ENCODE measurements around the gene NINJ2. TPM values are rescaled to one million over a fixed set of nuclear protein-coding genes. Genes with fewer than 3 reads are reported as not detected.
A peak's percentile ranks its signal among the peaks of the same experiment; 100 is the strongest.

The NINJ2 gene
- total RNA-seq, 2 experiments from 2014 or later: 13.1 to 13.5 TPM

- CTCF ChIA-PET: interaction anchor here (0.7 kb wide), 1 partner anchor 119 kb away, joined by 4 read pairs; no protein-coding TSS in a partner anchor
- no peak overlapping the region for H3K4me3 Mint-ChIP-seq
- H3K9me3 Mint-ChIP-seq: peaks cover 8% of the 10 kb centered on the region
- peaks cover 16% of the 10 kb centered on the region for H3K36me3 Mint-ChIP-seq (ENCODE audit: low read depth)
- POLR2A ChIA-PET: no interaction called here
- H3K27ac Mint-ChIP-seq: no peak overlapping the region
- H3K27me3 Mint-ChIP-seq: no peaks in the 10 kb centered on the region
- no peak for DNase-seq
- peaks cover 6% of the 10 kb centered on the region for H3K4me1 Mint-ChIP-seq
Observed at GRCh38 chr12:692274-692673, 29.0 kb upstream of the NINJ2 start.

DNA sequence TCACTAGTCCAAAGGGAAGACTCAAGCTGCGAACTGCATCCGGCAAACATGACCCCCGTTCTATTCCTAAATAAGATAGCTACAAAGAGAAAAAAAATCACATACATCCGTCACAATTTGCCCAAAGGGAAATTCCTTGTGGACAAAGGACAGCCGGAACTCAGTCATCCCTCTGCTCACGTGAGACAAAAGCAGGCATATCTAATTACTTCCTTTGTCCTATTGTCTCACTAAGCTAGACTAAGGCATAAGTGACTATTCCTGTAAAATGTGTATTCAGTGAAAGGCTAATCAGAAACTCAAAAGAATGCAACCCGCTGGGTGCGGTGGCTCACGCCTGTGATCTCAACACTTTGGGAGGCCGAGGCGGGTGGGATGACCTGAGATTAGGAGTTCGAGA is 27.2 kb upstream of the NINJ2 start:
- Mint-ChIP-seq H3K4me1 (peaks cover 10% of the 10 kb centered on the region), H3K27me3 (no peaks in the 10 kb centered on the region), H3K9me3 (peaks cover 6% of the 10 kb centered on the region), H3K36me3 (ENCODE audit: low read depth) (peaks cover 5% of the 10 kb centered on the region), H3K4me3 (no peak overlapping the region), H3K27ac (no peak overlapping the region)
- ChIA-PET POLR2A (interaction anchor here (1.1 kb wide), 1 partner anchor 11 kb away, joined by 3 read pairs; no protein-coding TSS in a partner anchor), CTCF (interaction anchor here (1.4 kb wide), 1 partner anchor 115 kb away, joined by 5 read pairs; no protein-coding TSS in a partner anchor)
- DNase-seq: no peak

- Mint-ChIP-seq H3K27me3 (no peaks in the 10 kb centered on the region), H3K9me3 (no peaks in the 10 kb centered on the region), H3K4me3 (peak overlapping the region; percentile 37), H3K36me3 (ENCODE audit: low read depth) (no peaks in the 10 kb centered on the region), H3K4me1 (peaks cover 35% of the 10 kb centered on the region), H3K27ac (peak overlapping the region; percentile 91)
- POLR2A ChIA-PET: interaction anchor here (0.6 to 3.4 kb wide), 12 partner anchors 12 to 67 kb away, joined by 3 to 51 read pairs (median 4); partner anchors contain the start of gene WNK1
- CTCF ChIA-PET: interaction anchor here (0.8 to 3.3 kb wide), 9 partner anchors 9 to 264 kb away, joined by 3 to 32 read pairs (median 4); partner anchors contain the start of genes RAD52 and WNK1
- peak; percentile 90 for DNase-seq
Observed at GRCh38 chr12:685388-685787, 22.1 kb upstream of the NINJ2 start.

DNA sequence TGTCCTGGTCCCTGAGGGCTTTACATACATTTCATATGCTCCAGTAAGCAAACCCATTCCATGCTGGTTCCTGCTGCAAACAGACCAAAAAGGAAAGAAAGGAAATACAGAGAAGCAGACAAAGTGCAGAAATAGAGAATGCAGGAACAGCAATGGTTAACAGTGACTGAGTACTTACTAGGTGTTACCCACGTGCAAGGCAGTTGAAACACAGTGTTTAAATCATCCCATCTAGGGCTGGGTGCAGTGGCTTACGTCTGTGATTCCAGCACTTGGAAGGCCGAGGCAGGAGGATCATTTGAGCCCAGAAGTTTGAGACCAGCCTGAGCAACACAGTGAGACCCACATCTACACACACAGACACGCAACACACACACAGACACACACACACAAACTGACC is 21.2 kb upstream of the NINJ2 start:
- ChIA-PET POLR2A (interaction anchor here (0.9 to 3.4 kb wide), 3 partner anchors 11 to 68 kb away, joined by 5 to 51 read pairs (median 13); partner anchors contain the start of gene WNK1), CTCF (interaction anchor here (3.3 kb wide), 1 partner anchor 68 kb away, joined by 32 read pairs; the partner anchor contains the start of gene WNK1)
- Mint-ChIP-seq H3K27me3 (no peaks in the 10 kb centered on the region), H3K4me3 (no peak overlapping the region), H3K9me3 (no peaks in the 10 kb centered on the region), H3K4me1 (peaks cover 42% of the 10 kb centered on the region), H3K27ac (peak overlapping the region; percentile 50), H3K36me3 (ENCODE audit: low read depth) (no peaks in the 10 kb centered on the region)
- no peak for DNase-seq

DNA sequence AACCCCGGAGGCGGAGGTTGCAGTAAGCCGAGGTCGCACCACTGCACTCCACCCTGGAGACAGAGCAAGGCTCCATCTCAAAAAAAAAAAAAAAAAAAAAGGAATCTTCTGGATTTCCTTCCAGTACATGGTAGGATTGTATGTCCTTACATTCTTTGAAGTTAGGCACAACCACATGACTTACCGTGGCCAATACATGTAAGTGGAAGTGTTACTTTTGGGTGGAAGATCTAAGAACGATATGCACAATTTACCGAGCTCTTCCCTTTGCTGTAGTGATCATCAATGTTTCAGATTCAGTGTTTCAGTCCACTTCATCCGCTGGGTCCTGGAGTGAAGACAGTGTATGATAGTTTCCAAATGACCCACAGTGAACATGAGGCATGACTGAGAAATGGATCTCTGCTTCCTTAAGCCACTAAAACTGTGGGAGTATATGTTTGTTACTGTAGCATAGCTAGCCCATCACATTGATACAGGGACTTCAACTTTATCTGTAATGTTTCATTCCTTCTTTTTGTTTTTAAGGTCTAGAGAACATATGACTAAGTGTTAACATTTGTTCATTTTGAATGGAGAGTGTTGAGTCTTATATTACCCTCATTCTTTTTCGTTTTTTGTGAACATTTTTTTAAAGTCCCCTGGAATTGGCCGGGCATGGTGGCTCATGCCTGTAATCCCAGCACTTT is 18.5 kb upstream of the NINJ2 start:
- H3K9me3 Mint-ChIP-seq: no peaks in the 10 kb centered on the region
- DNase-seq: no peak
- H3K36me3 Mint-ChIP-seq (ENCODE audit: low read depth): no peaks in the 10 kb centered on the region
- H3K27ac Mint-ChIP-seq: no peak overlapping the region
- POLR2A ChIA-PET: no interaction called here
- H3K4me3 Mint-ChIP-seq: no peak overlapping the region
- peaks cover 61% of the 10 kb centered on the region for H3K4me1 Mint-ChIP-seq
- CTCF ChIA-PET: interaction anchor here (1.2 kb wide), 1 partner anchor 46 kb away, joined by 3 read pairs; no protein-coding TSS in a partner anchor
- no peaks in the 10 kb centered on the region for H3K27me3 Mint-ChIP-seq

GRCh38 chr12:678747-679712 is 15.8 kb upstream of the NINJ2 start:
- no peak overlapping the region for H3K27ac Mint-ChIP-seq
- POLR2A ChIA-PET: interaction anchor here (1.5 to 3.8 kb wide), 2 partner anchors 11 to 72 kb away, joined by 3 to 15 read pairs; no protein-coding TSS in a partner anchor
- CTCF ChIA-PET: interaction anchor here (0.8 to 1.4 kb wide), 2 partner anchors 72 to 103 kb away, joined by 3 to 4 read pairs; no protein-coding TSS in a partner anchor
- no peak for DNase-seq
- no peak overlapping the region for H3K4me3 Mint-ChIP-seq
- H3K36me3 Mint-ChIP-seq (ENCODE audit: low read depth): no peaks in the 10 kb centered on the region
- no peaks in the 10 kb centered on the region for H3K9me3 Mint-ChIP-seq
- no peaks in the 10 kb centered on the region for H3K27me3 Mint-ChIP-seq
- peaks cover 53% of the 10 kb centered on the region for H3K4me1 Mint-ChIP-seq

- CTCF ChIA-PET: interaction anchor here (7.3 kb wide), 1 partner anchor 75 kb away, joined by 58 read pairs; the partner anchor contains the start of gene WNK1
- POLR2A ChIA-PET: interaction anchor here (1.3 to 4.7 kb wide), 5 partner anchors 8 to 77 kb away, joined by 3 to 83 read pairs (median 6); partner anchors contain the start of gene WNK1
- Mint-ChIP-seq H3K27ac (peak overlapping the region; percentile 64), H3K36me3 (ENCODE audit: low read depth) (peaks cover 3% of the 10 kb centered on the region), H3K9me3 (no peaks in the 10 kb centered on the region), H3K4me3 (no peak overlapping the region), H3K4me1 (peaks cover 70% of the 10 kb centered on the region), H3K27me3 (no peaks in the 10 kb centered on the region)
- DNase-seq: no peak
Observed at GRCh38 chr12:675562-675961, 12.3 kb upstream of the NINJ2 start.

GRCh38 chr12:674272-674781 is 11.1 kb upstream of the NINJ2 start:
- Mint-ChIP-seq H3K27ac (peak overlapping the region; percentile 99), H3K4me1 (peaks cover 71% of the 10 kb centered on the region), H3K9me3 (no peaks in the 10 kb centered on the region), H3K4me3 (peak overlapping the region; percentile 63), H3K27me3 (no peaks in the 10 kb centered on the region), H3K36me3 (ENCODE audit: low read depth) (peaks cover 3% of the 10 kb centered on the region)
- peak; percentile 78 for DNase-seq
- ChIA-PET CTCF (interaction anchor here (0.7 to 7.3 kb wide), 9 partner anchors 12 to 128 kb away, joined by 3 to 58 read pairs (median 3); partner anchors contain the start of genes NINJ2 and WNK1), POLR2A (interaction anchor here (0.6 to 4.7 kb wide), 14 partner anchors 8 to 275 kb away, joined by 3 to 83 read pairs (median 4); partner anchors contain the start of genes RAD52 and WNK1)

DNA sequence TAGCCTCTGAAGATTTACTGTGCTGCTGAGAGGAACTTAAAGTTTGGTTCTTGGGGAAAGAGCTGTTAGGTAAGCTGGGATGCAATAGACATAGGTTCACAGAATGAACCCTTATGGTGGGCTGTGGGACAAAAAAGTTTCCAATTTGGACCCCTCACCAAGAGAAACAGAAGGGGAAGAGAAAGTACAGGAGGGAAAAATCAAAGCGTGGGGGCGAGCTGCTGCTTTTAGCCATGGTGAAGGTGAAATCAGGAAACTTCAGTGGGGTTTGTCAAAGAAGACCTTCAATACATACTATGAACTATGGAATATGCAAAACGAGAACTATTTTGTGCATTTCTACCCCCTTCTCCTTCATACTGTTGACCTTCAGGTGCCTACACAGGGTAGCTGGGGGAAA is 10.6 kb upstream of the NINJ2 start:
- Mint-ChIP-seq H3K27ac (peak overlapping the region; percentile 99), H3K4me1 (peaks cover 70% of the 10 kb centered on the region), H3K4me3 (peak overlapping the region; percentile 63), H3K36me3 (ENCODE audit: low read depth) (peaks cover 3% of the 10 kb centered on the region), H3K9me3 (no peaks in the 10 kb centered on the region), H3K27me3 (no peaks in the 10 kb centered on the region)
- no peak for DNase-seq
- CTCF ChIA-PET: interaction anchor here (0.7 to 7.3 kb wide), 9 partner anchors 11 to 127 kb away, joined by 3 to 58 read pairs (median 3); partner anchors contain the start of genes NINJ2 and WNK1
- POLR2A ChIA-PET: interaction anchor here (0.6 to 4.7 kb wide), 13 partner anchors 9 to 275 kb away, joined by 3 to 83 read pairs (median 5); partner anchors contain the start of genes RAD52 and WNK1

GRCh38 chr12:669576-669945 is 6.3 kb upstream of the NINJ2 start:
- no peak for DNase-seq
- CTCF ChIA-PET: interaction anchor here (1.9 to 3.0 kb wide), 2 partner anchors 39 to 81 kb away, joined by 5 to 26 read pairs; partner anchors contain the start of gene WNK1
- Mint-ChIP-seq H3K4me1 (peaks cover 70% of the 10 kb centered on the region), H3K27me3 (no peaks in the 10 kb centered on the region), H3K9me3 (no peaks in the 10 kb centered on the region), H3K36me3 (ENCODE audit: low read depth) (peaks cover 3% of the 10 kb centered on the region), H3K4me3 (no peak overlapping the region), H3K27ac (no peak overlapping the region)
- POLR2A ChIA-PET: interaction anchor here (0.7 to 4.8 kb wide), 5 partner anchors 8 to 83 kb away, joined by 3 to 56 read pairs (median 9); partner anchors contain the start of gene WNK1

- no peak overlapping the region for H3K4me3 Mint-ChIP-seq
- H3K4me1 Mint-ChIP-seq: peaks cover 69% of the 10 kb centered on the region
- peaks cover 3% of the 10 kb centered on the region for H3K36me3 Mint-ChIP-seq (ENCODE audit: low read depth)
- H3K27me3 Mint-ChIP-seq: no peaks in the 10 kb centered on the region
- POLR2A ChIA-PET: interaction anchor here (1.0 to 4.8 kb wide), 7 partner anchors 10 to 87 kb away, joined by 3 to 56 read pairs (median 8); partner anchors contain the start of gene WNK1
- H3K27ac Mint-ChIP-seq: no peak overlapping the region
- CTCF ChIA-PET: interaction anchor here (1.0 to 3.0 kb wide), 4 partner anchors 17 to 92 kb away, joined by 3 to 26 read pairs (median 8); partner anchors contain the start of gene WNK1
- no peaks in the 10 kb centered on the region for H3K9me3 Mint-ChIP-seq
- DNase-seq: no peak
Observed at GRCh38 chr12:668090-668481, 4.8 kb upstream of the NINJ2 start.

Data from activated CD4-positive, alpha-beta memory T cell treated with anti-CD3 and anti-CD28 coated beads, Interleukin-2, amount 10 ng/mL, durations not matched to agents 7 days and 5 days (primary cell).